ENCODE data around the gene SGMS1. TPM values are rescaled to one million over a fixed set of nuclear protein-coding genes. Genes with fewer than 3 reads are reported as not detected.
A peak's percentile ranks its signal among the peaks of the same experiment; 100 is the strongest.

Gene SGMS1
- total and polyA plus RNA-seq, 3 donors from 2014 or later: 30.6 to 90.9 (median 63.2) TPM

- Histone ChIP-seq H3K4me1 (no peaks in the 10 kb centered on the region), H3K27me3 (no peaks in the 10 kb centered on the region), H3K9me3 (no peaks in the 10 kb centered on the region), H3K27ac (no peak overlapping the region), H3K36me3 (ENCODE audit: low read depth, missing control alignments) (no peaks in the 10 kb centered on the region), H3K4me3 (no peak overlapping the region)
- 84 to 91% methylated on average over 5 of the region's 5 CpGs for WGBS, 2 donors
- TF ChIP-seq CTCF (IDR thresholded peaks at IDR 0.05): no peak
- intact Hi-C loops (cut with DNase I; ENCODE audit: low total_unique reads): no loop called here
- DNase-seq: no peak
Measured at GRCh38 chr10:50658165-50658564, 34.4 kb upstream of the SGMS1 start.

GRCh38 chr10:50653758-50654157 is 30.0 kb upstream of the SGMS1 start:
- TF ChIP-seq CTCF (IDR thresholded peaks at IDR 0.05) (no peak), POLR2A (IDR thresholded peaks at IDR 0.05) (no peak)
- Histone ChIP-seq H3K36me3 (ENCODE audit: low read depth, missing control alignments) (no peaks in the 10 kb centered on the region), H3K4me3 (no peak overlapping the region), H3K27me3 (no peaks in the 10 kb centered on the region), H3K4me1 (no peaks in the 10 kb centered on the region), H3K9me3 (no peaks in the 10 kb centered on the region), H3K27ac (no peak overlapping the region)
- no peak for DNase-seq
- intact Hi-C loops (cut with DNase I; ENCODE audit: low total_unique reads): no loop called here
- WGBS, 2 donors: 61 to 63% methylated on average over 3 of the region's 3 CpGs

- H3K4me1 ChIP-seq: no peaks in the 10 kb centered on the region
- no peak overlapping the region for H3K27ac ChIP-seq
- H3K36me3 ChIP-seq (ENCODE audit: low read depth, missing control alignments): no peaks in the 10 kb centered on the region
- H3K9me3 ChIP-seq: no peaks in the 10 kb centered on the region
- intact Hi-C loops (cut with DNase I; ENCODE audit: low total_unique reads): no loop called here
- H3K27me3 ChIP-seq: no peaks in the 10 kb centered on the region
- TF ChIP-seq POLR2A (IDR thresholded peaks at IDR 0.05): no peak
- TF ChIP-seq CTCF (IDR thresholded peaks at IDR 0.05): peak in 2 of 3 experiments; percentile 37 to 48
- H3K4me3 ChIP-seq: no peak overlapping the region
- 18 to 20% methylated on average over 3 of the region's 3 CpGs for WGBS, 2 donors
- peak; percentile 29 for DNase-seq
Measured at GRCh38 chr10:50653142-50653541, 29.4 kb upstream of the SGMS1 start.

- H3K27me3 ChIP-seq: no peaks in the 10 kb centered on the region
- no peaks in the 10 kb centered on the region for H3K36me3 ChIP-seq (ENCODE audit: low read depth, missing control alignments)
- intact Hi-C loops (cut with DNase I; ENCODE audit: low total_unique reads): no loop called here
- TF ChIP-seq POLR2A (IDR thresholded peaks at IDR 0.05): no peak
- TF ChIP-seq CTCF (IDR thresholded peaks at IDR 0.05): no peak
- DNase-seq: no peak
- H3K9me3 ChIP-seq: no peaks in the 10 kb centered on the region
- no peak overlapping the region for H3K27ac ChIP-seq
- no peak overlapping the region for H3K4me3 ChIP-seq
- H3K4me1 ChIP-seq: no peaks in the 10 kb centered on the region
- 90 to 91% methylated on average over 2 of the region's 2 CpGs for WGBS, 2 donors
Measured at GRCh38 chr10:50651808-50652207, 28.1 kb upstream of the SGMS1 start.

- no peak overlapping the region for H3K4me3 ChIP-seq
- no peaks in the 10 kb centered on the region for H3K36me3 ChIP-seq (ENCODE audit: low read depth, missing control alignments)
- intact Hi-C loops (cut with DNase I; ENCODE audit: low total_unique reads): no loop called here
- TF ChIP-seq POLR2A (IDR thresholded peaks at IDR 0.05) (no peak), CTCF (IDR thresholded peaks at IDR 0.05) (no peak)
- no peaks in the 10 kb centered on the region for H3K27me3 ChIP-seq
- H3K27ac ChIP-seq: no peak overlapping the region
- 74 to 80% methylated on average over 3 of the region's 3 CpGs for whole genome bisulfite sequencing, 2 donors
- no peak for DNase-seq
- no peaks in the 10 kb centered on the region for H3K4me1 ChIP-seq
- no peaks in the 10 kb centered on the region for H3K9me3 ChIP-seq
Measured at GRCh38 chr10:50650481-50650880, 26.7 kb upstream of the SGMS1 start.

Data from testis (tissue), 3 donors.